Islet precursor cell (in vitro differentiated cells): ENCODE results near the gene C1orf146.
"Not testable (repeated sequence)": the region's sequence is repeated elsewhere in the genome, so short reads cannot be mapped to it uniquely, and the experiment has no call there.

Source experiments
- DNase-seq: peaks from one replicate; pipeline ENCODE4 v3.0.0-alpha.2; 2018

The C1orf146 gene

DNA sequence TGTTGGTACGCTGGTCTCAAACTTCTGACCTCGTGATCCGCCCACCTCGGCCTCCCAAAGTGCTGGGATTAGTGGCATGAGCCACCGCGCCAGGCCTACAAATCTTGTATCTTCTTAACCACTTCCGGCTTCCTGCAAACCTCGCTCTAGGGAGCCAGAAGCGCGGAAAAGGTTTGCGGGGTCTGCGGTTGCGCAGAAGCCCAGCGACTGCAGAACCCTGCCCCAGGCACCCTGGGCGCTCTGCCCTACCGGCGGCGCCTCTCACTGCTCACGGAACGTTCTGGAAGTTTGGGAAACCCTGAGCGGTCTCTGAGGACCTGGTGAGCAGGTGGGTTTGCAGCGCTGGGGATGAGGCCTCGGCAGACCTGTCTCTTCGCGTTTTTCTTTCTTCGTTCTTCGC is at the start of gene C1orf146:
Gene C1orf146 (plus strand): TSS at position 195 of the 400 bp plus-strand sequence. CDS start 13,506 bp downstream, outside the sequence.
- no peak for DNase-seq

DNA sequence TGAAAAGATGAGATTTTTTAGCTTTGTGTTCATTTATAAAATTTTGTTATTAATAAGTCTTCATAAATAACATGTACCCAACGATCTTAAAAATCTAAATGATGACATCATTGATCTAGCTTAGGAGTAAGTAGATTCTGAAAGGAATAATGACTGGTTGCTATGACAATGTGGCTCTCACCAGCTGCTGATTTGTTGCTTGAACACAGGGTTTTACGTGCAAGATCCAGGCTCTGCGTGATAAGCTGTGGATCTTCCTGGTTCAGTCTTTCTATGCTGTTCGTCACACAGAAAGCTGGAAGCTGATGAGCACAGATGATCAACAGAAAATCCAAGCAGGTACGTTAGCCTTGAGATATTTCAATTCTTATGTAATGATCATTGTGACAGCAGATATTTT is 49.1 kb upstream of the C1orf146 start:
- no peak for DNase-seq

GRCh38 chr1:92169214-92170005 is 48.3 kb upstream of the C1orf146 start:
- DNase-seq: no peak

DNA sequence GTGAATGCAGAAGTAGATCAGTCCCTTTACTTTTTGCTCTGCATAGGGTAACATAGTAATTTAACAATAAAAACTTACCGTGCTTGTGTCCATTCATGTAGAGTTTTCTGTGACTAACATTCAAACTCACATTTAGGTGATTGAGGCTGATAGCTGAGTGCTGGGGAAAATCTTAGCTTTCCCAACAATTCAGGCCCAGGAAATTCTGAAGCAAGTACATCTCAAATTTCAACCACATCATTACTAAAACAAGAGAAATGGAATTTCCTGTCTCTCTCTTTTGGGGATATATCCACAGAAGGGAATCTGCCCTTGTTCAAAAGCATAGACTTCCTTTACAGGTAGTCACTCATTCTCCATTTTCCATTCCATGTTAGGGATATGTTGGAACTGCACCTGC is 33.1 kb upstream of the C1orf146 start:
- DNase-seq: no peak

- DNase-seq: no peak
These were observed 31.6 kb upstream of the C1orf146 start for GRCh38 chr1:92186081-92186480.

DNA sequence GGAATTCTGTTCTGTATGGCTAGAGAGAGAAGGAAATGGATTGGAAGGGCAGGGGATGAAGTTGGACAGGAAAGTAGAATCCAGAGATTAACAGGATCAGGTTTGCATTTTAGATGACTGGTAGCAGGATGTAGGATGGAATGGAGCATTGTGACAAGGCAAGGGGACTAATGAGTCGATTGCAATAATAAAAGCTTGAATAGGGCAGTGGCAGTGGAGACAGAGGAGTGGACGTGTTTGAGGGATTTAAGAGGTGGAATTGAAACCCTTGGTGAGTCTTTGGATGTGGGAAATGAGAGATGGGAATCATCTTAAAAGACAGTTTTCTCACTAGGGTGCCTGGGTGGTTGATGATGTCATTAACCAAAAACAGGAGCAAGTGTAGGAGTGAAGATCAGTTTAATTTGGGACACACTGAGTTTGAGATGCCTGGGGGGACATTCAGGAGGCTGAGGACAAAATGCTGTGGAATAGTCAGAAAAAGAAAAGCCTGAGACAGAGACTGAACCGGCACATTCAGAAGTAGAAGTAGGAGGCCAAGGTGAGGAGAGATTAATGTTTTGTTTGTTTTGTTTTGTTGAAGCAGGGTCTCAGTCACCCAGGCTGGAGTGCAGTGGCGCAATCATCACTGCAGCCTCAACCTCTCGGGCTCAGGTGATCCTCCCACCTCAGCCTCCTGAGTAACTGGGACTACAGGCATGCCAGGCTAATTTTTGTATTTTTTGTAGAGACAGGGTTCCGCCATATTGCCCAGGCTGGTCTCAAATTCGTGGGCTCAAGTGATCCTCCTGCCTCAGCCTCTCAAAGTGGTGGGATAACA is 29.1 kb upstream of the C1orf146 start:
- no peak for DNase-seq

DNA sequence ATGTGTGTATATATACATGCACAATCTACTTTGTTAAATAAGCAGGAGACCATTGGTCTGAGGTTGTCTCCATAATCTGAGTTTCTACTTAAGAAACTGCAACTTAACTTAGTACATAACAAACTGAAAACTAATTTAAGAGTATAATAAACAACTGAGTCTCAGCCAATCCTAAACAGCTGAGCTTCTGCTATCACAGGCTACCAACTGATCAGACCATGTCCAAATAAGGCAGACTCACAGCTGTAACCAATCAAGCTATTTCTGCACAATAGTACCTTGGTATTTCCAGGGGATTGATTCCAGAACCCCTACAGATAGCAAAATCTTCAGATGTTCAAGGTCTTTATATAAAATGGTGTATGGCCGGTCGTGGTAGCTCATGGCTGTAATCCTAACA is 26.0 kb upstream of the C1orf146 start:
- DNase-seq: no peak

- no peak for DNase-seq
These were observed 25.5 kb upstream of the C1orf146 start for GRCh38 chr1:92192246-92192645.

DNA sequence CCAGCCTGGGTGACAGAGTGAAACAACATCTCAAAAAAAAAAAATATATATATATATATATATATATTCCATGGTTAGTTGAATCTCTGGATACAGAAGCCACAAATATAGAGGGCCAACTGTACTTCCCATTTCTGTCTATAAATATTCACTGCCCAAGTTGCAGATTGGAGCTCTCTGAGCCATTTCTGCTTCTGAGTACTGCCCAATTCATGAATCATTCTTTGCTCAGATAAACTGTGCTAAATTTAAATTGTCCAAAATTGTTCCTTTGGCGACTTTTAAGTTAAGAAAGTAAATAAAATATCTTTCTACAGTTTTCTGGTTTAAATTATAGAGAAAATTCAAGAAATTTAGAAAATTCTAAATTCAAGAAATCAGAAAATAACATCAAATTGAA is 23.2 kb upstream of the C1orf146 start:
- no peak for DNase-seq

DNA sequence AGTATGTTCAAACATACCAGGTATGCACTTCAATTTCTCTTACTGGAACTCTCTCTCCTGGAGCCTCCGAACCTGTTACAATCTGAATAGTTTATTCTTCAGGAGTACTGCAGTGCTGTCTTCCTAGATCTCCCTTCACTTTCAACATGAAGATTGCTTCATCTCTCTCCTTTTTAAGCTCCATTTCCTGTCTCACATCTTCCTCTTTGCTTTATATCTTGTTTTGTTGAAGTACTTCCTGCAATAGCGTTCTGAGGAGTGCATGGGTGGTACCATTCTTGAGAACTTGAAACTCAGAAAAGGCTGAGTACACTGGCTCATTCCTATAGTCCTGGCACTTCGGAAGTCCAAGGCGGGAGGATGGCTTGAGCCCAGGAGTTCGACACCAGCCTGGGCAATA is 15.7 kb upstream of the C1orf146 start:
- no peak for DNase-seq

DNA sequence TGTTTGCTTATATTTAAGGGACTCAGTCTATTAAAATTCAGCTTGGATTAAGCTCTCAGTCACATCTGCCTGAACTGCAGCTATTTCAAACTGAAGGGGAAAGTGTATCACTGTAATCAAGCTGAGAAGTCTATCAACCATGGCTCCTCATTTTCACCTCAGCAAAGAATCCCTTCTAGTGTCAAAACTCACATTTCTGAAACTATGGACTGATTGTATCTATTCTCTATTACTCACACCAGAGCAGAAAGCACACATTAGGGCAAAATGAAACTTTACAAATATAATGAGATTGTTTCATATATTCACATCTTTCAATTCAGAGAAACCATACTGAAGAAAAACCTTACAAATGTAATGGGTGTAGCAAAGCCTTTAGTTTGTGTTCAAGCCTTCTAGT is 14.6 kb upstream of the C1orf146 start:
- DNase-seq: no peak

GRCh38 chr1:92210701-92211100 is 7.0 kb upstream of the C1orf146 start:
- no peak for DNase-seq

GRCh38 chr1:92211166-92211565 is 6.5 kb upstream of the C1orf146 start:
- DNase-seq: no peak

DNA sequence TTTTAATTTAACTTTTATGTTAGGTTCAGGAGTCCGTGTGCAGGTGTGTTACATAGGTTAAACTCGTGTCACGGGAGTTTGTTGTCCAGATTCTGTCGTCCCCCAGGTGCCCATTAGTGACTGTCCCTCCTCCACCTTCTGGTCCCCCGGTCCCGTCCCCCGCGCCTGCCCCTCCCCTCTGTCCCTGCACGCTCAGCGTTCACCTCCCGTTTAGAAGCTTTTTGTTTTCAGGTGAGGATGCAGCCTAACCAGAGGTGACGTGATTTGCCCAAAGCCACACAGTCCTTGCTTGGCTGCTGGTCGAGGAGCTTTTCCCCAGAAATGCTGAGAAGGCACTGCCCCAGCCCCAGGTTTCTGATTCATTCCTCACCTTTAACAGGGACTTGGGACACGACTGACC is 844 bp downstream of the C1orf146 start:
- no peak for DNase-seq

DNA sequence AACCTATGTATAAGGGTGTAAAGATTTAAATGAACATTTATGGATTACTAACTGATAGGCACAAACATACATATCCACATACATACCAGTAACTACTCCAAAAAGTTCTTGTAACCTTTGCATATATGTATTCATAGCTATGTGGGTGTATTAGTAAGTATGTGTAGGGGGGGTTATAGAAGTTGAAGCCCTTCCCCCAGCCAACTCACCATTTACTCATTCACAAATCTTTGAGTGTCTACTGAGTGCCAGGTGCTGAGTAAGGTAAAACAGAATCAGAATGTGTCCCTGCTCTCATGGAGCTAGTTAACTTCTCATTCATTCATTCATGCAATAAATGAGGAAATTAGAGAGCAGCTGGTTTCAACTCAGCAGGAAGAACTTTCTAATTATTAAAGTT is 1.3 kb downstream of the C1orf146 start:
- DNase-seq: no peak

DNA sequence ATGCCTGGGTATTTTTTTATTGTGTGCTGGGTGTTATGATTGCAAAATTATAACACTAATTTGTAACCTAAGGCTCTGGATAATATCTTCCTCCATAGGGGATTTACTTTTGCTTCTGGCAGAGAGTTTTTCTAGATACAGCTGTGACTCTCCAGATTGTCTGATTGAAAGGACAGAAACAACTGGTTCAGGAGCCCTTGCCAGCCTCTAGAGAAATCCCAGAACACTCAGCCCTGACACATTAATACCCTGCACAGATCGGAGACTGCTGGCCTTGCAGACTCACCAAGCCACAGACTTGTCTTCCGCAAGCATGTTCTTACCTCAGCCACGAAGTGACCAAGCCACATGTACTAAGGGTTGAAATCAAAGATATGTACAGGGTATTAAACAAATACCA is 10.7 kb downstream of the C1orf146 start:
- DNase-seq: no peak

DNA sequence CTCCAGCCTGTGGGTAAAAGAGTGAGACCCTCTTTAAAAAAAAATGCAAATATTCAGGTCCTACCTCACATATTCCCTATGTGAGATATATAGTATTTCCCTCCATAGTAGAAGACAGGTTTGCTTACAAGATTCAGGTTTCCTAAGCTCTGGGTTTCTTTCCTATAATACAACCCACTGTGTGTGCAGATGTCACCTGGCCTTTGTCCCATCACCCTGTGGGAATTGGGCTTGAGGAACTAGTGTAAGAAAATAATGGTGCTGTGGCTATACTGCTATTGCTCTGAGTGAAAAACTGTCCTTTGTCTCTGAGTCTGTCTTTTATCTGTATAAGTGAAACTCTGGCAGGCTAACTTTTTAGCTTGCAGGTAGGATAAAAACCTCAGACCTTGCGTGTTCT is 13.0 kb downstream of the C1orf146 start:
- DNase-seq: no peak

GRCh38 chr1:92240034-92240433 is 22.3 kb downstream of the C1orf146 start:
- DNase-seq: no peak

GRCh38 chr1:92244376-92244775 is 26.7 kb downstream of the C1orf146 start:
- DNase-seq: no peak

DNA sequence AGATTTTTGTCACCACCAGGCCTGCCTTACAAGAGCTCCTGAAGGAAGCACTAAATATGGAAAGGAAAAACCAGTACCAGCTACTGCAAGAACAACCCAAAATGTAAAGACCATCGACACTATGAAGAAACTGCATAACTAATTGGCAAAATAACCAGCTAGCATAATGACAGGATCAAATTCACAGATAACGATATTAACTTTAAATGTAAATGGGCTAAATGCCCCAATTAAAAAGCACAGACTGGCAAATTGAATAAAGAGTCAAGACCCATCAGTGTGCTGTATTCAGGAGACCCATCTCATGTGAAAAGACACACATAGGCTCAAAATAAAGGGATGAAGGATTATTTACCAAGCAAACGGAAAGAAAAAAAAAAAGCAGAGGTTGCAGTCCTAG is 37.0 kb downstream of the C1orf146 start:
- DNase-seq: not testable (repeated sequence)

GRCh38 chr1:92259350-92259749 is 41.6 kb downstream of the C1orf146 start:
- DNase-seq: no peak

DNA sequence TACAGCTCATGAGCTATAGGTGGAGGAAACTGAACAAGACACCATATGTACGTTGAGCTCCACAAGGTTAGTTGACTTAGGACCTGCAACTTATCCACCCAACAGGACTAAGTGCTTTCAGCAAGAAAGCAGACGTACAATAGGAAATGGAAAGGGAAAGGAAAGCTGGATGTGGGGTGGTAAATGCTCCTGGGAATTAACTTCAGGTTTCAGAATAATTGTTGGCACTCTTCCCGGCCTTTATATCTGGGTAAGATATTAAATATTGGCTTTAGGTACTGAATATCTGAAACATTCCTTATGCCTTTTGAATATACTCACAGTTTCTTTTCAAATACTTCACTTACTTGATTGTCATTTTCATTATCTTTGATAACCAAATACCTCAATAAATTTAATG is 44.8 kb downstream of the C1orf146 start:
- DNase-seq: no peak

DNA sequence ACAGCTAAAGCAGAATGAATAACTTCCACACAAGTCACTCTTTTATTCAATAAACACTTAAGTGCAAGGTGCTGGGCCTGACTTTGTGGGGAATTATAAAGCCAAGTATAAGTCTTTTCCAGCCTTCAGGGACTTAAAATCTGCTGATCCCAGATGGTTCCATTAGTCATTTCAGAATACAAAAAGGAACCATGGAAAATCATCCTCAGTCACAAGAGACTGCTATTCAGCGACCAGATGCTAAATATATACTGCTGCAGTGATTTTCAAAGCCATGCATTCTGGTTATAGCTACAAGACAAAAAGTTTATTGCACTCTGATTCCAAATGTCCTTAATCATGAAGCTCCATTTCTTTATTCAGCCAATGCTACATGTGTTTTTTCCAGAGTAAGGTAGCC is 55.3 kb downstream of the C1orf146 start:
- no peak for DNase-seq

DNA sequence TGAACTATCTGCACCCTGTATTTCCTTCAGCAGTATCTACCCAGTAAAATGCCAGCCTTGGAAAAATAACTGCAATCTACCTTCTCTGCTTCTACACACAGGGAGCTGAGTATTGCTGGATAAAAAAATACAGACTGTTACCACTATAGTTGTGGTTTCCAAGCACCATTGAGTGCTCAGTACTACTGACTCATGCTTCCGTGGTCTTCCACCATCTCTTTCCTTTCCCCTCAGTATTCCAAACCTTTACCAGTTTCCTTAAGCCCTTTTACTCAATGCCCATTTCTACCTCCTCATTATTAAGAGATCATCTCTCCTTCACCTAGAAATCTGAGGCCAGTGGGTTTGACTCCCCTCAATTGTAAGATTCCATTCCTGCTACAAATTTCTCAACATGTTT is 57.2 kb downstream of the C1orf146 start:
- no peak for DNase-seq
